ENCODE results near the gene LRRC74A. TPM values are rescaled to one million over a fixed set of nuclear protein-coding genes. Genes with fewer than 3 reads are reported as not detected.

Gene LRRC74A
- total and polyA plus RNA-seq, 2 experiments from 2014 or later: not detected

DNA sequence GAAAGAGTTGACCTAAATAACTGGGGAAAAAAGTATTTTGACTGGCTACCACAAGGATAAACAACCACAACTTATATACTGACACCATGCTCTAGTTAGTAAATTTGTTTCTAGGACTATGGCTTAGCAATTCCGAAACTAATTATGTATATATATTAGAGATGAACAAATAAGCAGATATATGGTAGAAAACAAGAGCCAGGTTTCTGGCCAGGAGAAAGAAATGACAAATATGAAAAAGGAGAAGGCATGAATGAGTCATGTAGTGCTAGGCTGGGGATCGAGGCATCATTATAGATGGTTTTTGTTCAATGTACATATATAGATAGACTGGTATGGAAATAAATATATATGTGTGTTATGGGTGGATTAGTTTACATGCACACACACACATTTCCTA lies 5.5 kb upstream of the LRRC74A start:
- Mint-ChIP-seq H3K4me1 (no peaks in the 10 kb centered on the region), H3K4me3 (no peak overlapping the region), H3K27ac (no peak overlapping the region), H3K27me3 (ENCODE audit: insufficient read depth, low read depth, poor library complexity) (no peaks in the 10 kb centered on the region), H3K9me3 (peaks cover 8% of the 10 kb centered on the region), H3K36me3 (ENCODE audit: low read depth) (peaks cover 3% of the 10 kb centered on the region; the same call in 2 of the 3 replicates)
- H3K27me3 ChIP-seq (ENCODE audit: insufficient read depth): no peaks in the 10 kb centered on the region
- H3F3A ChIP-seq (replicated peaks; ENCODE audit: low read depth): no peaks in the 10 kb centered on the region
- no peaks in the 10 kb centered on the region for H3K79me2 ChIP-seq (replicated peaks; ENCODE audit: insufficient read depth)
- peaks cover 10% of the 10 kb centered on the region; the same call in 1 of the 2 replicates for H3K9me2 ChIP-seq (ENCODE audit: insufficient read depth)
- H4K20me1 ChIP-seq (replicated peaks; ENCODE audit: insufficient read depth): no peaks in the 10 kb centered on the region
- no peak overlapping the region for H3K27ac ChIP-seq (ENCODE audit: low read depth)
- H3K4me1 ChIP-seq (ENCODE audit: insufficient read depth): no peaks in the 10 kb centered on the region
- no peak overlapping the region for H3K4me2 ChIP-seq
- TF ChIP-seq, protein P1, sequence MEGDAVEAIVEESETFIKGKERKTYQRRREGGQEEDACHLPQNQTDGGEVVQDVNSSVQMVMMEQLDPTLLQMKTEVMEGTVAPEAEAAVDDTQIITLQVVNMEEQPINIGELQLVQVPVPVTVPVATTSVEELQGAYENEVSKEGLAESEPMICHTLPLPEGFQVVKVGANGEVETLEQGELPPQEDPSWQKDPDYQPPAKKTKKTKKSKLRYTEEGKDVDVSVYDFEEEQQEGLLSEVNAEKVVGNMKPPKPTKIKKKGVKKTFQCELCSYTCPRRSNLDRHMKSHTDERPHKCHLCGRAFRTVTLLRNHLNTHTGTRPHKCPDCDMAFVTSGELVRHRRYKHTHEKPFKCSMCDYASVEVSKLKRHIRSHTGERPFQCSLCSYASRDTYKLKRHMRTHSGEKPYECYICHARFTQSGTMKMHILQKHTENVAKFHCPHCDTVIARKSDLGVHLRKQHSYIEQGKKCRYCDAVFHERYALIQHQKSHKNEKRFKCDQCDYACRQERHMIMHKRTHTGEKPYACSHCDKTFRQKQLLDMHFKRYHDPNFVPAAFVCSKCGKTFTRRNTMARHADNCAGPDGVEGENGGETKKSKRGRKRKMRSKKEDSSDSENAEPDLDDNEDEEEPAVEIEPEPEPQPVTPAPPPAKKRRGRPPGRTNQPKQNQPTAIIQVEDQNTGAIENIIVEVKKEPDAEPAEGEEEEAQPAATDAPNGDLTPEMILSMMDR (conservative IDR thresholded peaks at IDR 0.05; ENCODE audit: low read depth in 2 of 2): no peak
- TF ChIP-seq EZH2phosphoT487 (IDR thresholded peaks at IDR 0.05; ENCODE audit: unreplicated experiment): no peak
- TF ChIP-seq POLR2AphosphoS5 (IDR thresholded peaks at IDR 0.05; ENCODE audit: low read depth): no peak
- TF ChIP-seq, protein P2, sequence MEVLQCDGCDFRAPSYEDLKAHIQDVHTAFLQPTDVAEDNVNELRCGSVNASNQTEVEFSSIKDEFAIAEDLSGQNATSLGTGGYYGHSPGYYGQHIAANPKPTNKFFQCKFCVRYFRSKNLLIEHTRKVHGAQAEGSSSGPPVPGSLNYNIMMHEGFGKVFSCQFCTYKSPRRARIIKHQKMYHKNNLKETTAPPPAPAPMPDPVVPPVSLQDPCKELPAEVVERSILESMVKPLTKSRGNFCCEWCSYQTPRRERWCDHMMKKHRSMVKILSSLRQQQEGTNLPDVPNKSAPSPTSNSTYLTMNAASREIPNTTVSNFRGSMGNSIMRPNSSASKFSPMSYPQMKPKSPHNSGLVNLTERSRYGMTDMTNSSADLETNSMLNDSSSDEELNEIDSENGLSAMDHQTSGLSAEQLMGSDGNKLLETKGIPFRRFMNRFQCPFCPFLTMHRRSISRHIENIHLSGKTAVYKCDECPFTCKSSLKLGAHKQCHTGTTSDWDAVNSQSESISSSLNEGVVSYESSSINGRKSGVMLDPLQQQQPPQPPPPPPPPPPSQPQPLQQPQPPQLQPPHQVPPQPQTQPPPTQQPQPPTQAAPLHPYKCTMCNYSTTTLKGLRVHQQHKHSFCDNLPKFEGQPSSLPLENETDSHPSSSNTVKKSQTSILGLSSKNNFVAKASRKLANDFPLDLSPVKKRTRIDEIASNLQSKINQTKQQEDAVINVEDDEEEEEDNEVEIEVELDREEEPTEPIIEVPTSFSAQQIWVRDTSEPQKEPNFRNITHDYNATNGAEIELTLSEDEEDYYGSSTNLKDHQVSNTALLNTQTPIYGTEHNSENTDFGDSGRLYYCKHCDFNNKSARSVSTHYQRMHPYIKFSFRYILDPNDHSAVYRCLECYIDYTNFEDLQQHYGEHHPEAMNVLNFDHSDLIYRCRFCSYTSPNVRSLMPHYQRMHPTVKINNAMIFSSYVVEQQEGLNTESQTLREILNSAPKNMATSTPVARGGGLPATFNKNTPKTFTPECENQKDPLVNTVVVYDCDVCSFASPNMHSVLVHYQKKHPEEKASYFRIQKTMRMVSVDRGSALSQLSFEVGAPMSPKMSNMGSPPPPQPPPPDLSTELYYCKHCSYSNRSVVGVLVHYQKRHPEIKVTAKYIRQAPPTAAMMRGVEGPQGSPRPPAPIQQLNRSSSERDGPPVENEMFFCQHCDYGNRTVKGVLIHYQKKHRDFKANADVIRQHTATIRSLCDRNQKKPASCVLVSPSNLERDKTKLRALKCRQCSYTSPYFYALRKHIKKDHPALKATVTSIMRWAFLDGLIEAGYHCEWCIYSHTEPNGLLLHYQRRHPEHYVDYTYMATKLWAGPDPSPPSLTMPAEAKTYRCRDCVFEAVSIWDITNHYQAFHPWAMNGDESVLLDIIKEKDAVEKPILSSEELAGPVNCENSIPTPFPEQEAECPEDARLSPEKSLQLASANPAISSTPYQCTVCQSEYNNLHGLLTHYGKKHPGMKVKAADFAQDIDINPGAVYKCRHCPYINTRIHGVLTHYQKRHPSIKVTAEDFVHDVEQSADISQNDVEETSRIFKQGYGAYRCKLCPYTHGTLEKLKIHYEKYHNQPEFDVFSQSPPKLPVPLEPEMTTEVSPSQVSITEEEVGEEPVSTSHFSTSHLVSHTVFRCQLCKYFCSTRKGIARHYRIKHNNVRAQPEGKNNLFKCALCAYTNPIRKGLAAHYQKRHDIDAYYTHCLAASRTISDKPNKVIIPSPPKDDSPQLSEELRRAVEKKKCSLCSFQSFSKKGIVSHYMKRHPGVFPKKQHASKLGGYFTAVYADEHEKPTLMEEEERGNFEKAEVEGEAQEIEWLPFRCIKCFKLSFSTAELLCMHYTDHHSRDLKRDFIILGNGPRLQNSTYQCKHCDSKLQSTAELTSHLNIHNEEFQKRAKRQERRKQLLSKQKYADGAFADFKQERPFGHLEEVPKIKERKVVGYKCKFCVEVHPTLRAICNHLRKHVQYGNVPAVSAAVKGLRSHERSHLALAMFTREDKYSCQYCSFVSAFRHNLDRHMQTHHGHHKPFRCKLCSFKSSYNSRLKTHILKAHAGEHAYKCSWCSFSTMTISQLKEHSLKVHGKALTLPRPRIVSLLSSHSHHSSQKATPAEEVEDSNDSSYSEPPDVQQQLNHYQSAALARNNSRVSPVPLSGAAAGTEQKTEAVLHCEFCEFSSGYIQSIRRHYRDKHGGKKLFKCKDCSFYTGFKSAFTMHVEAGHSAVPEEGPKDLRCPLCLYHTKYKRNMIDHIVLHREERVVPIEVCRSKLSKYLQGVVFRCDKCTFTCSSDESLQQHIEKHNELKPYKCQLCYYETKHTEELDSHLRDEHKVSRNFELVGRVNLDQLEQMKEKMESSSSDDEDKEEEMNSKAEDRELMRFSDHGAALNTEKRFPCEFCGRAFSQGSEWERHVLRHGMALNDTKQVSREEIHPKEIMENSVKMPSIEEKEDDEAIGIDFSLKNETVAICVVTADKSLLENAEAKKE (CRISPR knock-in tag; IDR thresholded peaks at IDR 0.05): no peak
- TF ChIP-seq NANOG (IDR thresholded peaks at IDR 0.05; ENCODE audit: borderline replicate concordance): no peak
- no peak for TF ChIP-seq ZNF331 (CRISPR knock-in tag; IDR thresholded peaks at IDR 0.05; ENCODE audit: low read depth)
- TF ChIP-seq EZH2 (IDR thresholded peaks at IDR 0.05; ENCODE audit: low read depth, unreplicated experiment): no peak
- TF ChIP-seq JUNB (IDR thresholded peaks at IDR 0.05; ENCODE audit: unreplicated experiment): no peak
- TF ChIP-seq CREB1 (CRISPR knock-in tag; IDR thresholded peaks at IDR 0.05; ENCODE audit: low read depth): no peak
- TF ChIP-seq, protein P3, sequence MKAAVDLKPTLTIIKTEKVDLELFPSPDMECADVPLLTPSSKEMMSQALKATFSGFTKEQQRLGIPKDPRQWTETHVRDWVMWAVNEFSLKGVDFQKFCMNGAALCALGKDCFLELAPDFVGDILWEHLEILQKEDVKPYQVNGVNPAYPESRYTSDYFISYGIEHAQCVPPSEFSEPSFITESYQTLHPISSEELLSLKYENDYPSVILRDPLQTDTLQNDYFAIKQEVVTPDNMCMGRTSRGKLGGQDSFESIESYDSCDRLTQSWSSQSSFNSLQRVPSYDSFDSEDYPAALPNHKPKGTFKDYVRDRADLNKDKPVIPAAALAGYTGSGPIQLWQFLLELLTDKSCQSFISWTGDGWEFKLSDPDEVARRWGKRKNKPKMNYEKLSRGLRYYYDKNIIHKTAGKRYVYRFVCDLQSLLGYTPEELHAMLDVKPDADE (IDR thresholded peaks at IDR 0.05): no peak
- no peak for TF ChIP-seq ZNF114 (CRISPR knock-in tag; IDR thresholded peaks at IDR 0.05)
- TF ChIP-seq, protein P4, sequence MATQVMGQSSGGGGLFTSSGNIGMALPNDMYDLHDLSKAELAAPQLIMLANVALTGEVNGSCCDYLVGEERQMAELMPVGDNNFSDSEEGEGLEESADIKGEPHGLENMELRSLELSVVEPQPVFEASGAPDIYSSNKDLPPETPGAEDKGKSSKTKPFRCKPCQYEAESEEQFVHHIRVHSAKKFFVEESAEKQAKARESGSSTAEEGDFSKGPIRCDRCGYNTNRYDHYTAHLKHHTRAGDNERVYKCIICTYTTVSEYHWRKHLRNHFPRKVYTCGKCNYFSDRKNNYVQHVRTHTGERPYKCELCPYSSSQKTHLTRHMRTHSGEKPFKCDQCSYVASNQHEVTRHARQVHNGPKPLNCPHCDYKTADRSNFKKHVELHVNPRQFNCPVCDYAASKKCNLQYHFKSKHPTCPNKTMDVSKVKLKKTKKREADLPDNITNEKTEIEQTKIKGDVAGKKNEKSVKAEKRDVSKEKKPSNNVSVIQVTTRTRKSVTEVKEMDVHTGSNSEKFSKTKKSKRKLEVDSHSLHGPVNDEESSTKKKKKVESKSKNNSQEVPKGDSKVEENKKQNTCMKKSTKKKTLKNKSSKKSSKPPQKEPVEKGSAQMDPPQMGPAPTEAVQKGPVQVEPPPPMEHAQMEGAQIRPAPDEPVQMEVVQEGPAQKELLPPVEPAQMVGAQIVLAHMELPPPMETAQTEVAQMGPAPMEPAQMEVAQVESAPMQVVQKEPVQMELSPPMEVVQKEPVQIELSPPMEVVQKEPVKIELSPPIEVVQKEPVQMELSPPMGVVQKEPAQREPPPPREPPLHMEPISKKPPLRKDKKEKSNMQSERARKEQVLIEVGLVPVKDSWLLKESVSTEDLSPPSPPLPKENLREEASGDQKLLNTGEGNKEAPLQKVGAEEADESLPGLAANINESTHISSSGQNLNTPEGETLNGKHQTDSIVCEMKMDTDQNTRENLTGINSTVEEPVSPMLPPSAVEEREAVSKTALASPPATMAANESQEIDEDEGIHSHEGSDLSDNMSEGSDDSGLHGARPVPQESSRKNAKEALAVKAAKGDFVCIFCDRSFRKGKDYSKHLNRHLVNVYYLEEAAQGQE (IDR thresholded peaks at IDR 0.05; ENCODE audit: unreplicated experiment): no peak
- TF ChIP-seq STAT1 (IDR thresholded peaks at IDR 0.05; ENCODE audit: unreplicated experiment): no peak
- ATAC-seq: no peak
- no peak overlapping the region for H3K4me3 ChIP-seq
- H2AFZ ChIP-seq: no peak overlapping the region
- no peak for DNase-seq (ENCODE audit: low spot score)
- no peaks in the 10 kb centered on the region for H3K36me3 ChIP-seq (ENCODE audit: insufficient read depth)
